ENCODE measurements around the gene TAF5L. TPM values are rescaled to one million over a fixed set of nuclear protein-coding genes. Genes with fewer than 3 reads are reported as not detected.
A peak's percentile ranks its signal among the peaks of the same experiment; 100 is the strongest.

Gene TAF5L
- total RNA-seq, 1 donor from 2014 or later: 25.3 TPM

DNA sequence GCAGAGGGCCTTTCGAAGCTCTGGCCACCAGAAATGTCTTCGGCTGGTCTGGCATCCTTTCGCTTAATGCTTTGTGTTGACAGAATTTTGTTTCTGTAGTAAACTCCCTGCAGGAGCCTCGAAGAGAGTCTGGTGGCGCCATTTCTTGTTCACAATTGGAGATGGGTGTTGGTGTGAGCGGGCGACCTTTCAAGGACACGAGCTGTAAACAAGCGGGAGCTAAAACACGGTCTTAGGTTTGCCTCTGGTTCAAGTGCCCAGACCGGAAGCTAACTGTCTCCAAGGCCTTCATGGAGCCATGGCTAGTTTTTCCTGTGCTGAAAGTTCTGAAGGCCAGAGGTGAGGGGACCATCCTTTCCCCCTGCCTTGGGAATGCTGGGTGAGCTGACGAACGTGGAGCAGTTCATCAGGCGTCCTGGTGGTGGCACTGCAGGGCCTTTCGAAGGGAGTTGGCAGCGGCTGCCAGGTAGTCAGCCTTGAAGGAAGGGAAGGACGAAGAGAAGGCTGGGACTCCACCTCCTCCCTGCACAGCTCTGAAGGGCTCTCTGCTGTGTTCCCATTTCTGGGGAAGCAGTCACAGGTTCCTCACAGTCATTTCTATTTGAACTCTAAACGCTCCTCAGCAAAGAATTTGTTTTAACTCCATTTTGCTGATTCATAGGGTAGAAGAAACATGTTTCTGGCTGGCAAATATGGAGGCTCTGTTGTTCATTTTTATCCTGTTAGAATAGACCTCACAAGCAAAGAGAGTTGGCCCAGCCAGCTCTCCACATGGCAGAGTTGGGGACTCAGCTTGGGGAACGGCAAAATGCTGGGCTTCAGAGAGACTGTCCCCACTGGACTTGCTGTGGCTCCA is 35.3 kb upstream of the TAF5L start:
- H3K27ac Mint-ChIP-seq (ENCODE audit: unreplicated experiment): no peak overlapping the region
- TF ChIP-seq, protein P1, sequence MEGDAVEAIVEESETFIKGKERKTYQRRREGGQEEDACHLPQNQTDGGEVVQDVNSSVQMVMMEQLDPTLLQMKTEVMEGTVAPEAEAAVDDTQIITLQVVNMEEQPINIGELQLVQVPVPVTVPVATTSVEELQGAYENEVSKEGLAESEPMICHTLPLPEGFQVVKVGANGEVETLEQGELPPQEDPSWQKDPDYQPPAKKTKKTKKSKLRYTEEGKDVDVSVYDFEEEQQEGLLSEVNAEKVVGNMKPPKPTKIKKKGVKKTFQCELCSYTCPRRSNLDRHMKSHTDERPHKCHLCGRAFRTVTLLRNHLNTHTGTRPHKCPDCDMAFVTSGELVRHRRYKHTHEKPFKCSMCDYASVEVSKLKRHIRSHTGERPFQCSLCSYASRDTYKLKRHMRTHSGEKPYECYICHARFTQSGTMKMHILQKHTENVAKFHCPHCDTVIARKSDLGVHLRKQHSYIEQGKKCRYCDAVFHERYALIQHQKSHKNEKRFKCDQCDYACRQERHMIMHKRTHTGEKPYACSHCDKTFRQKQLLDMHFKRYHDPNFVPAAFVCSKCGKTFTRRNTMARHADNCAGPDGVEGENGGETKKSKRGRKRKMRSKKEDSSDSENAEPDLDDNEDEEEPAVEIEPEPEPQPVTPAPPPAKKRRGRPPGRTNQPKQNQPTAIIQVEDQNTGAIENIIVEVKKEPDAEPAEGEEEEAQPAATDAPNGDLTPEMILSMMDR (IDR thresholded peaks at IDR 0.05; ENCODE audit: unreplicated experiment): peak; percentile 84
- DNase-seq (ENCODE audit: low spot score): peak; percentile 86
- no peaks in the 10 kb centered on the region for H3K4me1 Mint-ChIP-seq (ENCODE audit: unreplicated experiment)
- no peaks in the 10 kb centered on the region for H3K27me3 Mint-ChIP-seq (ENCODE audit: unreplicated experiment)
- no peak overlapping the region for H3K4me3 Mint-ChIP-seq (ENCODE audit: unreplicated experiment)
- no peaks in the 10 kb centered on the region for H3K36me3 Mint-ChIP-seq (ENCODE audit: low read depth, unreplicated experiment)
- no peaks in the 10 kb centered on the region for H3K9me3 Mint-ChIP-seq (ENCODE audit: unreplicated experiment)

DNA sequence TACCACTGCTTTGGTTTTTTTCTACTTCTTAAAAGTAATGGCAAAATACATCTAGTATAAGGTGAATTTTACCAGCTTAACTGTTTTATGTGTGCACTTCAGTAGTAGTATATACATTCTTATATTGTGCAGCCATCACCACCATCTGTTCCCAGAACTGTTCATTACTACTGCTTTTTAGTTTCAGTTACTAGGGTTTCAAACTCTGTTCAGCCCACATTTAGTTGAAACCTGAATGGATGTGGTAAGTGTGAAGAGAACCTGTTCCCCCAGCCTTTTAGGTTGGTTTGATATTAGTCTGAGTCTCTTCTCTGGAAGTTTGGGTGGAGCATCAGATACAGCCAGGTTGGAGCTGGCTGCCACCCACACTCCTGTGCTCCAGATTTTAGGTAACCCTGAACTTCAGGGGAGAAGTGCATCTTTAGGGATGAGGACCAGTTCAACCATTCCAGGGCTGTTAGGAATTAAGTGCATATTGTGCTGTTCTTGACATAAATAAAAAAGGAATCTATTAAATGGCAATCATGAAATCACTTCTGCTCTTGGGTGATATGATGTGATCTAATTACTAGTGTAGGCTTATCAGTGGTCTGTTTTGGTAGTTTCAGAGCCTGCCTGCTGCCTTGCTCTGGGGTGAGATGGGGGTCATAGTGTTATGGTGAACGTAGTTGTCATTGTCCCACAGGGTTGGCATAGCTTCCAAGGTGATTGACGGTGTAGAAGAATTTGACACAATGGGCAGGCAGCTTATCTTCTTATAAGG is 32.3 kb upstream of the TAF5L start:
- no peaks in the 10 kb centered on the region for H3K9me3 Mint-ChIP-seq (ENCODE audit: unreplicated experiment)
- no peak for DNase-seq (ENCODE audit: low spot score)
- H3K4me1 Mint-ChIP-seq (ENCODE audit: unreplicated experiment): no peaks in the 10 kb centered on the region
- peaks cover 8% of the 10 kb centered on the region for H3K36me3 Mint-ChIP-seq (ENCODE audit: low read depth, unreplicated experiment)
- no peak overlapping the region for H3K27ac Mint-ChIP-seq (ENCODE audit: unreplicated experiment)
- TF ChIP-seq, protein P1 (IDR thresholded peaks at IDR 0.05; ENCODE audit: unreplicated experiment): no peak
- H3K27me3 Mint-ChIP-seq (ENCODE audit: unreplicated experiment): no peaks in the 10 kb centered on the region
- H3K4me3 Mint-ChIP-seq (ENCODE audit: unreplicated experiment): no peak overlapping the region

DNA sequence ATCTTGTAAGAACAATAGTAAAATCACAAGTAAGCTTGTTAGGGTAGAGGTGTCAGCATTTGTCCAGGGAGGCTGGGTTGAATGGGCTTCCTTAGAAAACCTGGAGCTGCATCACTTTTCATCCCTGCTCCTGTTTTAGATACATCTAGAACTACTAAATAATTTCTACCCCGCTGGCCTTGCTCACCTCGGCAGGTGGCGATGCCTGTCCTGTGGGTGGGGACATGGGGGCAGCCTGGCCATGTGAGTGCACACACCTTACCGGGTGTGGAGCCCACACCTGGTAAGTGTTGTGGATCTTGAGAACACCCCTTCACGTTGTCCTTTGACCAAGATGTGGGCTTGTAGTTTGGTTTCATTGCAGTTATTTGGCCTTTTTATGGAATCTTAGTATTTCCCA is 29.9 kb upstream of the TAF5L start:
- Mint-ChIP-seq H3K27me3 (ENCODE audit: unreplicated experiment) (no peaks in the 10 kb centered on the region), H3K4me3 (ENCODE audit: unreplicated experiment) (no peak overlapping the region), H3K9me3 (ENCODE audit: unreplicated experiment) (no peaks in the 10 kb centered on the region), H3K4me1 (ENCODE audit: unreplicated experiment) (no peaks in the 10 kb centered on the region), H3K27ac (ENCODE audit: unreplicated experiment) (no peak overlapping the region), H3K36me3 (ENCODE audit: low read depth, unreplicated experiment) (peaks cover 11% of the 10 kb centered on the region)
- no peak for DNase-seq (ENCODE audit: low spot score)
- TF ChIP-seq, protein P1 (IDR thresholded peaks at IDR 0.05; ENCODE audit: unreplicated experiment): no peak

DNA sequence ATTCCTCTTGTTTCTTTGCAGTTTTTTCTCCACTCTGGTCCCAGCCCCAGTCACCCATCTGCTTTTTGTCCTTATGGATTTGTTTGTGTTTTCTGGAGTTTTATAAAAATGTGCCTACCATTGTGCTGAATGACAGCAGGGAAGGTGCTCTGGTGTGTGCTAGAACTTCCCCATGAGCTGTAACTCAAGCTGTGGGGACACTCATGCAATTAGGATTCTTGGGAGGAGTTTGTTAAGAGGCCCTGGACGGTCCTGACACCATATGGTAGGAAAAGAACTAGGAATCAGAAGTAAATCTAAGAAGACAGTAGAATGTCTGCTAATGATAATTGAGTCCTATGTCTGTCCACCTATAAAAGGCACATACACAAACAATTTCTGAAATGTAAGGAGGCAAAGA is 27.5 kb upstream of the TAF5L start:
- H3K27ac Mint-ChIP-seq (ENCODE audit: unreplicated experiment): no peak overlapping the region
- H3K27me3 Mint-ChIP-seq (ENCODE audit: unreplicated experiment): no peaks in the 10 kb centered on the region
- H3K9me3 Mint-ChIP-seq (ENCODE audit: unreplicated experiment): no peaks in the 10 kb centered on the region
- DNase-seq (ENCODE audit: low spot score): no peak
- no peak overlapping the region for H3K4me3 Mint-ChIP-seq (ENCODE audit: unreplicated experiment)
- TF ChIP-seq, protein P1 (IDR thresholded peaks at IDR 0.05; ENCODE audit: unreplicated experiment): no peak
- H3K4me1 Mint-ChIP-seq (ENCODE audit: unreplicated experiment): no peaks in the 10 kb centered on the region
- peaks cover 19% of the 10 kb centered on the region for H3K36me3 Mint-ChIP-seq (ENCODE audit: low read depth, unreplicated experiment)

DNA sequence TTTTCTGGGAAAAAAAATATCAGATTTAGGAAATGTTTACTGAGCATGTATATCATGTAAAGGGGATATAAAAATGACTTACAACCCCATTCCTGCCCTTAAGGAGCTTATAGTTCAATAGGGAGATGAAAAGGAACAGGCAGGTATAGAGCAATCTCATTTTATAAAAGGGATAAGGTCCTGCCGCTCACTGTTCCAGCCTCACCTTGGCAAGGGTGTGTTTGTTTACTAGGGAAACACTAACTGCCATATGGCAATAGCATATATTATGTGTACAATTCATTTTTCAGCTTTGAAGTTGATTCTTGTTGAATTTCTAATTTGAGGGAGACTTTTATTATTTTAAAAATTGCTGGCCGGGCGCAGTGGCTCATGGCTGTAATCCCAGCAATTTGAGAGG is 25.6 kb upstream of the TAF5L start:
- Mint-ChIP-seq H3K4me3 (ENCODE audit: unreplicated experiment) (no peak overlapping the region), H3K36me3 (ENCODE audit: low read depth, unreplicated experiment) (peaks cover 25% of the 10 kb centered on the region), H3K27me3 (ENCODE audit: unreplicated experiment) (no peaks in the 10 kb centered on the region), H3K27ac (ENCODE audit: unreplicated experiment) (no peak overlapping the region), H3K4me1 (ENCODE audit: unreplicated experiment) (no peaks in the 10 kb centered on the region), H3K9me3 (ENCODE audit: unreplicated experiment) (no peaks in the 10 kb centered on the region)
- DNase-seq (ENCODE audit: low spot score): no peak
- TF ChIP-seq, protein P1 (IDR thresholded peaks at IDR 0.05; ENCODE audit: unreplicated experiment): no peak
